CD4-positive, CD25-positive, alpha-beta regulatory T cell (primary cell): ENCODE measurements around the gene CUL2. TPM values are rescaled to one million over a fixed set of nuclear protein-coding genes. Genes with fewer than 3 reads are reported as not detected.

ENCODE experiments used
- ATAC-seq, 2 donors: fragments of 150-1000 bp; cut with Tn5 transposase; one replicate each; pipeline ENCODE4 v1.10.0; 2021; ENCODE audit warnings: low read depth in 2 of 2, moderate number of reproducible peaks in 2 of 2, moderate library complexity in 1 of 2
- DNase-seq, 3 donors: peaks; one replicate each; pipeline versions ENCODE4 v3.0.0 to v3.0.0-alpha.2; 2012 to 2022; ENCODE audit warnings: mixed read lengths in 1 of 3
- H3K27ac ChIP-seq: one replicate; pipeline ENCODE4 v1.7.0; 2013; ENCODE audit warnings: mild to moderate bottlenecking, low read length; ENCODE audit not compliant: insufficient read depth, poor library complexity, severe bottlenecking
- H3K27me3 ChIP-seq: one replicate; pipeline ENCODE4 v1.7.0; 2013; ENCODE audit warnings: low read length; ENCODE audit not compliant: control insufficient read depth, insufficient read depth
- H3K36me3 ChIP-seq: one replicate; pipeline ENCODE4 v1.7.0; 2013; ENCODE audit warnings: mild to moderate bottlenecking, low read length, moderate library complexity; ENCODE audit not compliant: control insufficient read depth, insufficient read depth
- H3K4me1 ChIP-seq: 2 replicates; pipeline ENCODE4 v1.7.0; 2013; ENCODE audit warnings: mild to moderate bottlenecking, low read length; ENCODE audit not compliant: insufficient read depth, control insufficient read depth, poor library complexity, severe bottlenecking
- H3K4me3 ChIP-seq: one replicate; pipeline ENCODE4 v1.7.0; 2013; ENCODE audit warnings: low read depth, mild to moderate bottlenecking, low read length, moderate library complexity
- H3K9me3 ChIP-seq, 2 experiments: 1 replicate in 1 of 2; 2 replicates in 1 of 2; pipeline ENCODE4 v1.7.0; 2013; ENCODE audit warnings: low read length in 2 of 2, mild to moderate bottlenecking in 1 of 2, moderate library complexity in 1 of 2; ENCODE audit not compliant: control insufficient read depth in 2 of 2
- H3K27ac Mint-ChIP-seq, 3 donors: one replicate each; pipeline ENCODE4 v1.8.0; 2020 to 2022; ENCODE audit warnings: mild to moderate bottlenecking in 3 of 3, mixed read lengths in 3 of 3, moderate library complexity in 2 of 3
- H3K27me3 Mint-ChIP-seq: one replicate; pipeline ENCODE4 v1.8.0; 2022; ENCODE audit warnings: mild to moderate bottlenecking, mixed read lengths
- H3K36me3 Mint-ChIP-seq: one replicate; pipeline ENCODE4 v1.8.0; 2020; ENCODE audit warnings: mixed read lengths
- H3K4me1 Mint-ChIP-seq, 4 donors: one replicate each; pipeline ENCODE4 v1.8.0; 2020 to 2022; ENCODE audit warnings: mixed read lengths in 4 of 4, mild to moderate bottlenecking in 1 of 4
- H3K4me3 Mint-ChIP-seq, 4 donors: one replicate each; pipeline ENCODE4 v1.8.0; 2020 to 2022; ENCODE audit warnings: mild to moderate bottlenecking in 4 of 4, mixed read lengths in 4 of 4, moderate library complexity in 3 of 4
- H3K9me3 Mint-ChIP-seq, 7 donors: one replicate each; pipeline ENCODE4 v1.8.0; 2020 to 2022; ENCODE audit warnings: mixed read lengths in 7 of 7, mild to moderate bottlenecking in 3 of 7, moderate library complexity in 2 of 7
- polyA plus RNA-seq, 4 donors: library from polyadenylated mRNA; unstranded; fragments of 300-500 nt; fragmentation: Illumina TruSeq; gene quantifications; one replicate each; pipeline ENCODE4 v1.2.3, GENCODE V29; 2021
- total RNA-seq: library from RNA; stranded (reverse); gene quantifications from one replicate; pipeline ENCODE4 v1.2.3, GENCODE V29; 2022

The CUL2 gene
- total and polyA plus RNA-seq, 5 donors from 2014 or later: 23.6 to 39.5 (median 27.2) TPM

DNA sequence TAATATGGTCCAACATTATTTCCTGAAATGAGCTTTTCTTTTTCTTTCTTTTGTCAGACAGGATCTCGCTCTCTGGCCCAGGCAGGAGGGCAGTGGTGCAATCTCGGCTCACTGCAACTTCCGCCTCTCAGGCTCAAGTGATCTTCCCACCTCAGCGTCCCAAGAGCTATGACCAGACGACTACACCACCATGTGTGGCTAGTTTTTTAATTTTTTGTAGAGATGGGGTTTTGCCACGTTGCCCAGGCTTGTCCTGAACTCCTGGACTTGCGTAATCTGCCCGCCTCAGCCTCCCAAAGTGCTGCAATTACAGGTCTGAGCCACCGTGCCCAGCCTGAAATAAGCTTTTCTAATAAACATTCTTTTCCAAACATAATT lies 48.6 kb downstream of the CUL2 start:
- ATAC-seq: no peak
- H3K4me3 ChIP-seq: no peak overlapping the region
- Mint-ChIP-seq H3K27me3 (no peaks in the 10 kb centered on the region), H3K4me3 (no peak overlapping the region), H3K36me3 (peaks cover 59% of the 10 kb centered on the region), H3K4me1 (peaks cover 4 to 15% (median 7%) of the 10 kb centered on the region in 4 donors), H3K9me3 (no peaks in the 10 kb centered on the region), H3K27ac (peak overlapping the region in 1 of 3 donors; percentile 0)
- no peak overlapping the region for H3K27ac ChIP-seq
- no peaks in the 10 kb centered on the region for H3K27me3 ChIP-seq
- peaks cover 57% of the 10 kb centered on the region for H3K36me3 ChIP-seq
- DNase-seq: no peak
- no peaks in the 10 kb centered on the region for H3K9me3 ChIP-seq
- no peaks in the 10 kb centered on the region for H3K4me1 ChIP-seq

DNA sequence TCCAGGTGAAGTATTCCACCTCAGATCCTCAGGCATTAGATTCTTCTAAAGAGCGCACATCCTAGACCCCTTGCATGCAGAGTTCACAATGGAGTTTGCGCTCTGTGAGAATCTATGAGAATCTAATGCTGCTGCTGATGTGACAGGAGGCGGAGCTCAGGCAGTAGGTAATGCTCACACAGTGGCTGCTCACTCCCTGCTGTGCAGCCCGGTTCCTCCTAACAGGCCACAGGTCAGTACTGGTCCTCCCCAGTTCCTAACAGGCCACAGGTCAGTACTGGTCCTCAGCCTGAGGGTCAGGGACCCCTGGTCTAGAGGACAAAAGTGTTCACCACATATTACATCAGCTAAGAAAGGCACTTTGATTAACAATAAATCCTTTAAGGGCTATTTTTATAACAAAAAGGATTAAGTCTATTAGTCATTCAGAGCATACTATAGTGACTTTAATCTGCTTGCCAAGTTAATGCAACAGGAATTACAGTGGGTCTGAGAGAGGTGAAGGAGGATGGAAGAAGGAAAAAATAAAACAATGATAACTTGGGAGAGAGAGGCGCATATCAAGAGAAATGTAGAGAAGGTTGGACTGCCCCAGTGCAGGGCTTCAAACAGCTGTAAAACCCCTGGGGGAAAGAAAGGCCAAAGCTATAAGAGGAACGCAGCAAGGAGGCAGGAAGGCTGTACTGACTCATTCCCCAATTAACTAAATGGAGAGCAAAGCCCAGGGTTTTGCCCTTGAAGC lies 49.2 kb downstream of the CUL2 start:
- Histone ChIP-seq H3K4me3 (no peak overlapping the region), H3K36me3 (peaks cover 58% of the 10 kb centered on the region), H3K9me3 (no peaks in the 10 kb centered on the region), H3K27ac (no peak overlapping the region), H3K27me3 (no peaks in the 10 kb centered on the region), H3K4me1 (no peaks in the 10 kb centered on the region)
- ATAC-seq (no peak), DNase-seq (no peak)
- Mint-ChIP-seq H3K4me3 (no peak overlapping the region), H3K36me3 (peaks cover 61% of the 10 kb centered on the region), H3K27ac (peak overlapping the region in 1 of 3 donors; percentile 35), H3K4me1 (peaks cover 3 to 12% (median 5%) of the 10 kb centered on the region in 4 donors), H3K9me3 (no peaks in the 10 kb centered on the region), H3K27me3 (no peaks in the 10 kb centered on the region)

DNA sequence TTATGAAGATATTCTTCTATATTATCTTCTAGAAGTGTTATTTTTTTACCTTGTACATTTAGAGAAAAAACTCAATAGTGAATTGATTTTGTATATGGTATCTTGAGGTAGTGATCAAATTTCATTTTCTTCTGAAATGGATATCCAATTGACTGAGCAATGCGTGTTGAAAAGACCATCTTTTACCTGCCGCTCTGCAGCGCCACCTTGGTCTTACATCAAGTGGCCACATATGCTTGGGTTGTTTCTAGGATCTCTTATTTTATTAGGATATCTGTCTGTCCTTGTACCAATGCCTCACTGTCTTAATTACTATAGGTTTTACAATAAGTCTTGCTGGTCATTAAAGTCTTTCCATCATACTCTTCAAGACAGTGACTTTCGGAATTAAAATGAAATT lies 53.0 kb downstream of the CUL2 start:
- DNase-seq (no peak), ATAC-seq (no peak)
- Histone ChIP-seq H3K9me3 (no peaks in the 10 kb centered on the region), H3K36me3 (peaks cover 66% of the 10 kb centered on the region), H3K27me3 (no peaks in the 10 kb centered on the region), H3K4me1 (no peaks in the 10 kb centered on the region), H3K27ac (no peak overlapping the region), H3K4me3 (no peak overlapping the region)
- H3K27me3 Mint-ChIP-seq: no peaks in the 10 kb centered on the region
- H3K9me3 Mint-ChIP-seq: no peaks in the 10 kb centered on the region
- peaks cover 0 to 13% (median 0%) of the 10 kb centered on the region in 4 donors for H3K4me1 Mint-ChIP-seq
- peaks cover 48% of the 10 kb centered on the region for H3K36me3 Mint-ChIP-seq
- no peak overlapping the region for H3K27ac Mint-ChIP-seq
- no peak overlapping the region for H3K4me3 Mint-ChIP-seq

DNA sequence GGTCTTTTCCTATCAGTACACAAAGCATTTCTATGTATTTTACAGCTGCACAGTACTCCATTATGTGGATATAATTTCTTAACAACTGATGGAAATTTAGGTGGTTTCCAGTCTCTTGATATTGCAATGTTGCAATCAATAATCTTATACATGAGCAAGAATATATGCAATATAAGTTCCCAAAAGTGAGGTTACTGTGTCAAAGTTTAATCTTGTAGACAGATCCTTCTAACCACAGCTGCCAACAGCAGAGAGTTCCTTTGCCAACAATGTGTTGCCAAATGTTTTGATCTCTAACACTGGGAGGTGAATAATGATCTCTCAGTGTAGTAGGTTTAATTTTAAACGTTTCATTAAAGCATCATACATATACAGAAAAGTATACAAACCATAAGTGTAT lies 54.5 kb downstream of the CUL2 start:
- no peak overlapping the region for H3K27ac Mint-ChIP-seq

DNA sequence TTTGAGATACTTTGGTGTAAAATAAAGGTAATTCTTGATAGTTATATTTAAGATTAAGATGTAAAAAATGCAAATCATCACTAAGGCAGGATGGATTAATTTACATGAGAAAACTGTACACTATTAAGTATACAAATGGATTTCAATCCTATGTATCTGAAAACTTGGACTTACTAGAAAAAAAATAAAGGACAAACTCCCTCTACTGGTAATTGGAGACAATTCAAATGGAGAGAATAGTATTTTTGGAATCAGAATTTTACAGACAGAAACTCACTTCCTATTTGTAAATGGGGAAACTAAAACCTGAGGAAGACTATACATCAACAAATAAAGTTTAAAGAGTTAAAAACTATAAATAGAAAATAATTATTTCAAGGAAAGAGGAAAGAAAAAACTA lies 62.6 kb downstream of the CUL2 start:
- H3K4me3 Mint-ChIP-seq: no peak overlapping the region

More for the DNA sequence above, 54.5 kb downstream of the CUL2 start:
- H3K4me3 Mint-ChIP-seq: no peak overlapping the region
- peaks cover 37% of the 10 kb centered on the region for H3K36me3 Mint-ChIP-seq
- no peaks in the 10 kb centered on the region for H3K27me3 ChIP-seq
- H3K9me3 Mint-ChIP-seq: no peaks in the 10 kb centered on the region
- peaks cover 0 to 13% (median 0%) of the 10 kb centered on the region in 4 donors for H3K4me1 Mint-ChIP-seq
- DNase-seq (no peak), ATAC-seq (no peak)
- no peak overlapping the region for H3K4me3 ChIP-seq
- H3K36me3 ChIP-seq: peaks cover 74% of the 10 kb centered on the region
- no peaks in the 10 kb centered on the region for H3K4me1 ChIP-seq
- no peaks in the 10 kb centered on the region for H3K9me3 ChIP-seq
- H3K27ac ChIP-seq: no peak overlapping the region
- H3K27me3 Mint-ChIP-seq: no peaks in the 10 kb centered on the region

DNA sequence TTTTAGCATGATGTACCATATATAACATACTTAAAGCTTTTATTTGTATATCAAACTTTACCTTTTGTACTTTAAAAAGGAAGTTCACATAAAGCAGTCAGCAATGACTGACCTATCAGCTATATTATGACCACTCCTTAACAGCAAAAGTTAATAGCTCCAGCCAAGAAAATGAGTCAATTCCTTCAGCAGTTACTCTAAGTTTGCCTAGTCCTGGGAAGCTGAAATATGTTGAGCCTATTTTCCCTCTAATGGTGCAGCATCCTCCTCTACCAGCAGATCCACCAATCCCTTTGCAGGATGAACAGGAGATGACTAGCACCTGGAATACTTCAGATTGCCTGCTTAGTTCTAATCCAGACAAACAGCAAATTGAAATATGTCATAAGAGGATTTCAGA lies 64.2 kb downstream of the CUL2 start:
- Mint-ChIP-seq H3K4me3 (no peak overlapping the region), H3K4me1 (peaks cover 0 to 19% (median 8%) of the 10 kb centered on the region in 4 donors), H3K27ac (peak overlapping the region in 2 of 3 donors; percentile 3 to 48), H3K27me3 (no peaks in the 10 kb centered on the region), H3K9me3 (no peaks in the 10 kb centered on the region), H3K36me3 (peaks cover 25% of the 10 kb centered on the region)
- Histone ChIP-seq H3K4me3 (no peak overlapping the region), H3K27me3 (no peaks in the 10 kb centered on the region), H3K27ac (no peak overlapping the region), H3K4me1 (no peaks in the 10 kb centered on the region), H3K36me3 (peaks cover 74% of the 10 kb centered on the region), H3K9me3 (no peaks in the 10 kb centered on the region)
- no peak for ATAC-seq
- no peak for DNase-seq

More for the DNA sequence above, 62.6 kb downstream of the CUL2 start:
- H3K4me3 ChIP-seq: no peak overlapping the region
- H3K4me1 ChIP-seq: no peaks in the 10 kb centered on the region
- H3K27me3 ChIP-seq: no peaks in the 10 kb centered on the region
- H3K27me3 Mint-ChIP-seq: no peaks in the 10 kb centered on the region
- peaks cover 14% of the 10 kb centered on the region for H3K36me3 Mint-ChIP-seq
- no peaks in the 10 kb centered on the region for H3K9me3 ChIP-seq
- H3K27ac Mint-ChIP-seq: no peak overlapping the region
- ATAC-seq (no peak), DNase-seq (peak in 1 of 3 donors; percentile 3)
- peaks cover 77% of the 10 kb centered on the region for H3K36me3 ChIP-seq
- no peak overlapping the region for H3K27ac ChIP-seq
- no peaks in the 10 kb centered on the region for H3K9me3 Mint-ChIP-seq
- peaks cover 0 to 12% (median 4%) of the 10 kb centered on the region in 4 donors for H3K4me1 Mint-ChIP-seq

DNA sequence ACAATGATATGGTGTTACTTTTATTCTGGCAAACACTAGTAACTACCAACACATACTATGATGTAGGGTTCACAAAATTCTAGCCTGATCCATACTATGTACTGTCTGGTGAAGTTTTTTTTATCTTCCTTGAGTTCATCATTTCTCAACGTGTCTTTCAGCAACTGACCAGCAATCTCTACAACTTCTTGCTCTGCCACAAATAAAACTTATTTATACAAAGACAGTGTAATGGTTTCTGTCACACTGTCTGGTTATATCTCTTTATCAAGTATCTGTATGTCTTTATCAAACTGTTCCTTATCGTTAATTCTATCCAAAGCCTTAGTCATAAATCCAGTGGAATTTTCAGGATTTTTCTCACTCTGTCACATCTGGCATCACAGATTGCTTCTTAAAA lies 69.7 kb downstream of the CUL2 start:
- no peaks in the 10 kb centered on the region for H3K4me1 ChIP-seq
- Mint-ChIP-seq H3K4me1 (peaks cover 8 to 23% (median 14%) of the 10 kb centered on the region in 4 donors), H3K27me3 (no peaks in the 10 kb centered on the region), H3K27ac (peak overlapping the region; percentile 12 to 61 (median 54)), H3K4me3 (no peak overlapping the region), H3K36me3 (peaks cover 30% of the 10 kb centered on the region), H3K9me3 (no peaks in the 10 kb centered on the region)
- H3K27ac ChIP-seq: no peak overlapping the region
- peaks cover 49% of the 10 kb centered on the region for H3K36me3 ChIP-seq
- ATAC-seq: no peak
- no peaks in the 10 kb centered on the region for H3K9me3 ChIP-seq
- H3K4me3 ChIP-seq: no peak overlapping the region
- H3K27me3 ChIP-seq: no peaks in the 10 kb centered on the region
- DNase-seq: no peak
